HCT116 (cell line): Measurements from ENCODE around the gene WSCD1. TPM values are rescaled to one million over a fixed set of nuclear protein-coding genes. Genes with fewer than 3 reads are reported as not detected.

Experiments used
- ATAC-seq: fragments of 200-7000 bp; cut with Tn5 transposase; 2 replicates; pipeline ENCODE4 v1.9.1; 2020; ENCODE audit warnings: mild to moderate bottlenecking, moderate library complexity
- BruUV-seq: library from RNA; stranded (reverse); fragments of 400-500 nt; replicated peaks from 2 replicates; lab custom pipeline; 2021; lab: Mats Ljungman, UMichigan
- CTCF ChIA-PET: fragments of 300-600 bp; sonication (Branson Sonifier 250); formaldehyde crosslinking; loops from one replicate; lab custom pipeline; 2021; ENCODE audit warnings: antibody characterized with exemption; lab: Charles Lee
- POLR2A ChIA-PET: fragments of 300-600, 350-600 bp; sonication (Branson Sonifier 250); formaldehyde crosslinking; loops from one replicate; lab custom pipeline; 2021; ENCODE audit warnings: antibody characterized with exemption; lab: Charles Lee
- RAD21 ChIA-PET, 2 experiments: fragments of 300-600 bp; sonication (Branson Sonifier 250); formaldehyde crosslinking; loops; one replicate each; lab custom pipeline; 2023; ENCODE audit warnings: low total read pairs in 2 of 2; ENCODE audit not compliant: uncharacterized antibody in 2 of 2, unreplicated experiment in 2 of 2, low non-redundant PET in 1 of 2; lab: Charles Lee
- DNase-seq: peaks from one replicate; pipeline ENCODE4 v3.0.0-alpha.2; 2010; ENCODE audit warnings: low read depth, low spot score
- H2AFZ ChIP-seq: fragments of 200-600 bp; shearing (Covaris generic), sonication (generic); 2 replicates; pipeline ENCODE4 v1.6.1; 2017; ENCODE audit warnings: low read depth, mixed run types, mixed read lengths, antibody characterized with exemption, low read length; ENCODE audit not compliant: poor library complexity, severe bottlenecking
- H3K27ac ChIP-seq: 2 replicates; pipeline ENCODE4 v1.5.1; 2012; ENCODE audit warnings: low read depth, low read length
- H3K27me3 ChIP-seq: fragments of 200-600 bp; sonication (generic); 2 replicates; pipeline ENCODE4 v1.6.1; 2016; ENCODE audit warnings: mixed run types, low read length, mixed read lengths; ENCODE audit not compliant: insufficient read depth
- H3K36me3 ChIP-seq, 2 experiments: fragments of 200-500 bp in 1 of 2; fragments of 200-600 bp in 1 of 2; sonication (Bioruptor generic) in 1 of 2; sonication (generic) in 1 of 2; 2 replicates each; pipeline versions ENCODE4 v1.5.1 to v1.6.1; 2014 to 2016; ENCODE audit warnings: low read length in 2 of 2, inconsistent platforms in 1 of 2, mixed read lengths in 1 of 2, mixed run types in 1 of 2; ENCODE audit not compliant: insufficient read depth in 2 of 2, control insufficient read depth in 1 of 2
- H3K4me1 ChIP-seq, 2 experiments: fragments of 200-600 bp in 1 of 2; sonication (generic) in 1 of 2; 2 replicates each; pipeline versions ENCODE4 v1.5.1 to v1.6.1; 2012 to 2017; ENCODE audit warnings: low read length in 2 of 2, inconsistent platforms in 1 of 2, mild to moderate bottlenecking in 1 of 2, mixed read lengths in 1 of 2, mixed run types in 1 of 2, moderate library complexity in 1 of 2; ENCODE audit not compliant: insufficient read depth in 2 of 2, control insufficient read depth in 1 of 2
- H3K4me2 ChIP-seq: fragments of 200-600 bp; sonication (generic); 2 replicates; pipeline ENCODE4 v1.6.1; 2017; ENCODE audit warnings: mixed run types, low read length, mixed read lengths
- H3K4me3 ChIP-seq, 2 experiments: fragments of 200-600 bp in 1 of 2; sonication (generic) in 1 of 2; replicated peaks in 1 of 2; 2 replicates each; pipeline ENCODE4 v1.5.1; 2011 to 2016; ENCODE audit warnings: low read length in 2 of 2, control low read depth in 1 of 2, low read depth in 1 of 2, mild to moderate bottlenecking in 1 of 2, mixed read lengths in 1 of 2, mixed run types in 1 of 2
- H3K79me2 ChIP-seq: fragments of 200-600 bp; sonication (generic); 2 replicates; pipeline ENCODE4 v1.6.1; 2017; ENCODE audit warnings: mild to moderate bottlenecking, mixed run types, low read length, moderate library complexity, mixed read lengths; ENCODE audit not compliant: insufficient read depth
- H3K9ac ChIP-seq: fragments of 200-600 bp; sonication (generic); 2 replicates; pipeline ENCODE4 v1.6.1; 2016; ENCODE audit warnings: low read length, mixed read lengths
- H3K9me2 ChIP-seq: fragments of 200-600 bp; sonication (generic), shearing (Covaris generic); 2 replicates; pipeline ENCODE4 v1.6.1; 2017; ENCODE audit warnings: mixed run types, mild to moderate bottlenecking, moderate library complexity; ENCODE audit not compliant: insufficient read depth
- H3K9me3 ChIP-seq, 2 experiments: fragments of 200-500 bp in 1 of 2; fragments of 200-600 bp in 1 of 2; sonication (Bioruptor generic) in 1 of 2; sonication (generic) in 1 of 2; 2 replicates each; pipeline ENCODE4 v1.6.1; 2014 to 2017; ENCODE audit warnings: low read length in 2 of 2, mixed read lengths in 2 of 2, inconsistent platforms in 1 of 2, low read depth in 1 of 2, mild to moderate bottlenecking in 1 of 2, mixed run types in 1 of 2, moderate library complexity in 1 of 2; ENCODE audit not compliant: control insufficient read depth in 1 of 2, insufficient read depth in 1 of 2
- H4K20me1 ChIP-seq: fragments of 200-600 bp; sonication (generic), shearing (Covaris generic); 2 replicates; pipeline ENCODE4 v1.6.1; 2017; ENCODE audit warnings: mixed run types, mild to moderate bottlenecking, moderate library complexity; ENCODE audit not compliant: insufficient read depth
- CBX3 ChIP-seq: IDR thresholded peaks from 2 replicates; pipeline ENCODE4 v1.6.1; 2012; ENCODE audit warnings: low read depth
- CEBPB ChIP-seq: IDR thresholded peaks from 2 replicates; pipeline ENCODE4 v1.6.1; 2012; ENCODE audit warnings: low read depth
- EGR1 ChIP-seq: IDR thresholded peaks from 2 replicates; pipeline ENCODE4 v1.6.1; 2012; ENCODE audit warnings: low read depth
- EZH2 ChIP-seq: fragments of 200-600 bp; sonication (generic); IDR thresholded peaks from 2 replicates; pipeline ENCODE4 v1.6.1; 2017; ENCODE audit warnings: antibody characterized with exemption, mixed run types
- FOSL1 ChIP-seq: IDR thresholded peaks from 2 replicates; pipeline ENCODE4 v1.6.1; 2012; ENCODE audit warnings: low read depth
- JUND ChIP-seq: IDR thresholded peaks from 2 replicates; pipeline ENCODE4 v1.6.1; 2012
- POLR2A ChIP-seq: IDR thresholded peaks from 2 replicates; pipeline ENCODE4 v1.7.0; 2011; ENCODE audit warnings: borderline replicate concordance; ENCODE audit not compliant: insufficient read depth, insufficient read length; ENCODE audit errors: extremely low read depth
- POLR2AphosphoS5 ChIP-seq: IDR thresholded peaks from 2 replicates; pipeline ENCODE4 v1.6.1; 2011; ENCODE audit warnings: mild to moderate bottlenecking, low read depth, low read length, moderate library complexity
- RAD21 ChIP-seq: IDR thresholded peaks from 2 replicates; pipeline ENCODE4 v1.6.1; 2012; ENCODE audit warnings: low read depth, mild to moderate bottlenecking
- SIN3A ChIP-seq: IDR thresholded peaks from 2 replicates; pipeline ENCODE4 v1.6.1; 2012; ENCODE audit warnings: low read depth
- SP1 ChIP-seq: IDR thresholded peaks from 2 replicates; pipeline ENCODE4 v1.6.1; 2012; ENCODE audit warnings: low read depth
- SRF ChIP-seq: IDR thresholded peaks from 2 replicates; pipeline ENCODE4 v1.6.1; 2012; ENCODE audit warnings: low read depth
- ZFX ChIP-seq: fragments of 450-650 bp; IDR thresholded peaks from 2 replicates; pipeline ENCODE4 v1.6.1; 2017
- ZNF274 ChIP-seq: fragments of 200-500 bp; sonication (Bioruptor generic); IDR thresholded peaks from 2 replicates; pipeline ENCODE4 v1.6.1; 2014; ENCODE audit warnings: mild to moderate bottlenecking, low read depth, low read length, inconsistent platforms
- intact Hi-C: fragments of 100-400 bp; cut with micrococcal nuclease; formaldehyde crosslinking; loops from 2 replicates; pipeline ENCODE4 v1.10.0; 2022
- total RNA-seq: library from RNA; stranded (reverse); gene quantifications from one replicate; pipeline ENCODE4 v1.2.1, GENCODE V29; 2021; ENCODE audit not compliant: unreplicated experiment
- TF ChIP-seq, protein P1 (sequence below), 3 experiments: fragments of 200-600 bp in 1 of 3; sonication (generic) in 1 of 3; IDR thresholded peaks in 2 of 3; conservative IDR thresholded peaks in 1 of 3; 2 replicates each; pipeline ENCODE4 v1.5.1; 2012 to 2017; ENCODE audit warnings: low read depth in 2 of 3, low read length in 2 of 3, antibody characterized with exemption in 1 of 3, borderline replicate concordance in 1 of 3, control low read depth in 1 of 3, mild to moderate bottlenecking in 1 of 3, mixed read lengths in 1 of 3, mixed run types in 1 of 3, moderate library complexity in 1 of 3; ENCODE audit not compliant: insufficient read depth in 1 of 3
- TF ChIP-seq, protein P2 (sequence below): IDR thresholded peaks from 2 replicates; pipeline ENCODE4 v1.6.1; 2011; ENCODE audit warnings: mild to moderate bottlenecking, low read length, moderate library complexity; ENCODE audit not compliant: insufficient replicate concordance; ENCODE audit errors: extremely low read depth

The WSCD1 gene
- total RNA-seq, 1 experiment from 2014 or later: 0.15 TPM

GRCh38 chr17:6162216-6162615 is 92.0 kb downstream of the WSCD1 start (continued):
- TF ChIP-seq SIN3A: no peak

- CTCF ChIA-PET: no interaction called here
- RAD21 ChIA-PET: no interaction called here
- no peak overlapping the region for H3K4me3 ChIP-seq
- no peaks in the 10 kb centered on the region for H3K4me1 ChIP-seq
- BruUV-seq: no TSS peak
- no peaks in the 10 kb centered on the region for H3K79me2 ChIP-seq
- no peaks in the 10 kb centered on the region for H4K20me1 ChIP-seq
- H3K27ac ChIP-seq: no peak overlapping the region
- no peak overlapping the region for H3K4me2 ChIP-seq
- H2AFZ ChIP-seq: no peak overlapping the region
- intact Hi-C loops: no loop called here
- ATAC-seq (no peak), DNase-seq (no peak)
- TF ChIP-seq SRF: no peak
- H3K9me3 ChIP-seq: no peaks in the 10 kb centered on the region
- peaks cover 47% of the 10 kb centered on the region for H3K27me3 ChIP-seq
- H3K9me2 ChIP-seq: no peaks in the 10 kb centered on the region
- POLR2A ChIA-PET: no interaction called here
- no peak overlapping the region for H3K9ac ChIP-seq
- H3K36me3 ChIP-seq: no peaks in the 10 kb centered on the region
These were observed 92.7 kb downstream of the WSCD1 start for GRCh38 chr17:6162892-6163291.

GRCh38 chr17:6163612-6164333 is 93.6 kb downstream of the WSCD1 start:
- Histone ChIP-seq H4K20me1 (no peaks in the 10 kb centered on the region), H3K27me3 (peaks cover 43% of the 10 kb centered on the region), H3K27ac (no peak overlapping the region), H3K9ac (no peak overlapping the region), H2AFZ (no peak overlapping the region), H3K36me3 (no peaks in the 10 kb centered on the region), H3K9me2 (no peaks in the 10 kb centered on the region), H3K4me2 (no peak overlapping the region), H3K4me3 (no peak overlapping the region), H3K4me1 (no peaks in the 10 kb centered on the region), H3K9me3 (no peaks in the 10 kb centered on the region), H3K79me2 (no peaks in the 10 kb centered on the region)
- DNase-seq (no peak), ATAC-seq (no peak)
- ChIA-PET POLR2A (no interaction called here), RAD21 (no interaction called here), CTCF (no interaction called here)
- BruUV-seq: no TSS peak
- intact Hi-C loops: no loop called here
- TF ChIP-seq POLR2AphosphoS5 (no peak), SP1 (no peak), CEBPB (no peak), FOSL1 (no peak), EGR1 (no peak), SRF (no peak), ZNF274 (no peak), ZFX (no peak), SIN3A (no peak), JUND (no peak), POLR2A (no peak), EZH2 (no peak), RAD21 (no peak), CBX3 (no peak)
- TF ChIP-seq, protein P1, sequence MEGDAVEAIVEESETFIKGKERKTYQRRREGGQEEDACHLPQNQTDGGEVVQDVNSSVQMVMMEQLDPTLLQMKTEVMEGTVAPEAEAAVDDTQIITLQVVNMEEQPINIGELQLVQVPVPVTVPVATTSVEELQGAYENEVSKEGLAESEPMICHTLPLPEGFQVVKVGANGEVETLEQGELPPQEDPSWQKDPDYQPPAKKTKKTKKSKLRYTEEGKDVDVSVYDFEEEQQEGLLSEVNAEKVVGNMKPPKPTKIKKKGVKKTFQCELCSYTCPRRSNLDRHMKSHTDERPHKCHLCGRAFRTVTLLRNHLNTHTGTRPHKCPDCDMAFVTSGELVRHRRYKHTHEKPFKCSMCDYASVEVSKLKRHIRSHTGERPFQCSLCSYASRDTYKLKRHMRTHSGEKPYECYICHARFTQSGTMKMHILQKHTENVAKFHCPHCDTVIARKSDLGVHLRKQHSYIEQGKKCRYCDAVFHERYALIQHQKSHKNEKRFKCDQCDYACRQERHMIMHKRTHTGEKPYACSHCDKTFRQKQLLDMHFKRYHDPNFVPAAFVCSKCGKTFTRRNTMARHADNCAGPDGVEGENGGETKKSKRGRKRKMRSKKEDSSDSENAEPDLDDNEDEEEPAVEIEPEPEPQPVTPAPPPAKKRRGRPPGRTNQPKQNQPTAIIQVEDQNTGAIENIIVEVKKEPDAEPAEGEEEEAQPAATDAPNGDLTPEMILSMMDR (IDR thresholded peaks at IDR 0.05 in 2 of 3, conservative IDR thresholded peaks at IDR 0.05 in 1 of 3; ENCODE audit: borderline replicate concordance in 1 of 3, insufficient read depth in 1 of 3, low read depth in 2 of 3, low read length in 2 of 3): no peak
- TF ChIP-seq, protein P2, sequence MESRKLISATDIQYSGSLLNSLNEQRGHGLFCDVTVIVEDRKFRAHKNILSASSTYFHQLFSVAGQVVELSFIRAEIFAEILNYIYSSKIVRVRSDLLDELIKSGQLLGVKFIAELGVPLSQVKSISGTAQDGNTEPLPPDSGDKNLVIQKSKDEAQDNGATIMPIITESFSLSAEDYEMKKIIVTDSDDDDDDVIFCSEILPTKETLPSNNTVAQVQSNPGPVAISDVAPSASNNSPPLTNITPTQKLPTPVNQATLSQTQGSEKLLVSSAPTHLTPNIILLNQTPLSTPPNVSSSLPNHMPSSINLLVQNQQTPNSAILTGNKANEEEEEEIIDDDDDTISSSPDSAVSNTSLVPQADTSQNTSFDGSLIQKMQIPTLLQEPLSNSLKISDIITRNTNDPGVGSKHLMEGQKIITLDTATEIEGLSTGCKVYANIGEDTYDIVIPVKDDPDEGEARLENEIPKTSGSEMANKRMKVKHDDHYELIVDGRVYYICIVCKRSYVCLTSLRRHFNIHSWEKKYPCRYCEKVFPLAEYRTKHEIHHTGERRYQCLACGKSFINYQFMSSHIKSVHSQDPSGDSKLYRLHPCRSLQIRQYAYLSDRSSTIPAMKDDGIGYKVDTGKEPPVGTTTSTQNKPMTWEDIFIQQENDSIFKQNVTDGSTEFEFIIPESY: no peak
